K562 (cell line): ENCODE results near the gene SIRT2. TPM values are rescaled to one million over a fixed set of nuclear protein-coding genes. Genes with fewer than 3 reads are reported as not detected.

Experiments used
- ATAC-seq: fragments of 200-7000 bp; cut with Tn5 transposase; 3 replicates; pipeline ENCODE4 v1.9.1; 2020; ENCODE audit warnings: moderate library complexity
- Bru-seq: library from RNA; stranded (reverse); fragments of 400-500 nt; gene quantifications from one replicate; lab custom pipeline; 2021; lab: Mats Ljungman, UMichigan
- BruChase-seq, 2 experiments: library from RNA; stranded (reverse); fragments of 400-500 nt; gene quantifications; one replicate each; lab custom pipeline; 2021; lab: Mats Ljungman, UMichigan
- BruUV-seq: library from RNA; stranded (reverse); fragments of 400-500 nt; replicated peaks from 2 replicates; lab custom pipeline; 2021; lab: Mats Ljungman, UMichigan
- CTCF ChIA-PET: fragments of 300-600 bp; formaldehyde crosslinking; extraction: SDS; loops from one replicate; lab custom pipeline; 2021; ENCODE audit warnings: low intra/inter-chr PET ratio; lab: Yijun Ruan, JAX
- POLR2A ChIA-PET: fragments of 300-600, 350-650 bp; sonication (Branson Sonifier 250); formaldehyde crosslinking; extraction: SDS; loops from one replicate; lab custom pipeline; 2021; ENCODE audit warnings: antibody characterized with exemption, inconsistent platforms; lab: Yijun Ruan, JAX
- DNase-seq, 4 experiments: peaks; one replicate each; pipeline versions ENCODE4 v3.0.0 to v3.0.0-alpha.2; 2011 to 2018; ENCODE audit warnings: low spot score in 3 of 4, mixed read lengths in 3 of 4; ENCODE audit errors: extremely low read depth in 1 of 4
- FAIRE-seq: peaks from 2 replicates; lab custom pipeline; 2011; peaks lifted over from hg19 to GRCh38; lab: Jason Lieb, UNC
- H2AFZ ChIP-seq: 2 replicates; pipeline ENCODE4 v1.6.0; 2011; ENCODE audit warnings: low read depth, low read length, control low read depth, inconsistent platforms
- H3K27ac ChIP-seq: fragments of 200-600 bp; 3 replicates; pipeline ENCODE4 v1.8.0; 2011; ENCODE audit warnings: low read depth, mild to moderate bottlenecking, control low read depth, inconsistent platforms, low read length, moderate library complexity, mixed read lengths; ENCODE audit errors: extremely low read depth
- H3K27me3 ChIP-seq, 2 experiments: fragments of 300-600 bp in 1 of 2; 2 replicates in 1 of 2; 3 replicates in 1 of 2; pipeline versions ENCODE4 v1.6.0 to v1.8.0; 2011; ENCODE audit warnings: inconsistent platforms in 2 of 2, low read length in 2 of 2, mild to moderate bottlenecking in 1 of 2, mixed read lengths in 1 of 2, moderate library complexity in 1 of 2; ENCODE audit not compliant: control insufficient read depth in 2 of 2, insufficient read depth in 2 of 2
- H3K36me3 ChIP-seq: fragments of 300-600 bp; 3 replicates; pipeline ENCODE4 v1.8.0; 2011; ENCODE audit warnings: mild to moderate bottlenecking, low read length, inconsistent platforms; ENCODE audit not compliant: control insufficient read depth, insufficient read depth
- H3K4me1 ChIP-seq, 2 experiments: fragments of 200-600 bp in 1 of 2; replicated peaks in 1 of 2; 2 replicates in 1 of 2; 3 replicates in 1 of 2; pipeline versions ENCODE4 v1.5.1 to v1.8.0; 2011; ENCODE audit warnings: inconsistent platforms in 2 of 2, low read length in 2 of 2, mild to moderate bottlenecking in 1 of 2, mixed read lengths in 1 of 2, moderate library complexity in 1 of 2; ENCODE audit not compliant: control insufficient read depth in 2 of 2, insufficient read depth in 2 of 2
- H3K4me2 ChIP-seq: 2 replicates; pipeline ENCODE4 v1.6.1; 2011; ENCODE audit warnings: low read length, control low read depth, inconsistent platforms, mixed read lengths; ENCODE audit not compliant: insufficient read depth
- H3K4me3 ChIP-seq: fragments of 200-600 bp; sonication (generic), shearing (Covaris generic); 2 replicates; pipeline ENCODE4 v1.5.1; 2016; ENCODE audit warnings: control low read depth, inconsistent platforms
- H3K79me2 ChIP-seq: fragments of 200-600 bp; 3 replicates; pipeline ENCODE4 v1.8.0; 2011; ENCODE audit warnings: low read length, inconsistent platforms; ENCODE audit not compliant: control insufficient read depth, insufficient read depth
- H3K9ac ChIP-seq, 2 experiments: 2 replicates each; pipeline versions ENCODE4 v1.6.0 to v1.6.1; 2011; ENCODE audit warnings: low read depth in 2 of 2, low read length in 2 of 2, control low read depth in 1 of 2, inconsistent platforms in 1 of 2, mild to moderate bottlenecking in 1 of 2, mixed read lengths in 1 of 2; ENCODE audit not compliant: insufficient read depth in 1 of 2
- H3K9me1 ChIP-seq: one replicate; pipeline ENCODE4 v1.6.0; 2011; ENCODE audit warnings: inconsistent platforms, mild to moderate bottlenecking, low read length, moderate library complexity; ENCODE audit not compliant: control insufficient read depth, insufficient read depth
- H3K9me3 ChIP-seq: replicated peaks from 2 replicates; pipeline ENCODE4 v1.5.1; 2011; ENCODE audit warnings: low read depth, low read length, inconsistent platforms; ENCODE audit not compliant: control insufficient read depth, insufficient read depth
- H4K20me1 ChIP-seq: replicated peaks from 2 replicates; pipeline ENCODE4 v1.6.1; 2011; ENCODE audit warnings: low read length, inconsistent platforms, mixed read lengths; ENCODE audit not compliant: control insufficient read depth, insufficient read depth
- ARNT ChIP-seq, 2 experiments: fragments of 450-650 bp; IDR thresholded peaks; 2 replicates each; pipeline ENCODE4 v1.6.1; 2016; ENCODE audit warnings: mild to moderate bottlenecking in 1 of 2
- ELF4 ChIP-seq: fragments of 450-650 bp; formaldehyde crosslinking; IDR thresholded peaks from 2 replicates; pipeline ENCODE4 v1.4.0; 2022; ENCODE audit warnings: missing genetic modification characterization
- HMG20A ChIP-seq: fragments of 450-650 bp; formaldehyde crosslinking; conservative IDR thresholded peaks from 2 replicates; pipeline ENCODE4 v1.4.0; 2020; ENCODE audit warnings: mild to moderate bottlenecking, mixed read lengths
- HMGXB4 ChIP-seq: sonication (generic); formaldehyde crosslinking; IDR thresholded peaks from 2 replicates; pipeline ENCODE4 v1.8.1; 2023; ENCODE audit warnings: mild to moderate bottlenecking, missing genetic modification reagents
- MYBL2 ChIP-seq, 2 experiments: fragments of 450-650 bp in 1 of 2; sonication (generic) in 1 of 2; formaldehyde crosslinking in 1 of 2; IDR thresholded peaks; 2 replicates each; pipeline versions ENCODE4 v1.6.1 to v1.8.1; 2017 to 2022; ENCODE audit warnings: borderline replicate concordance in 1 of 2, inconsistent platforms in 1 of 2, low read depth in 1 of 2, mild to moderate bottlenecking in 1 of 2, missing genetic modification reagents in 1 of 2, moderate library complexity in 1 of 2
- PRMT5 ChIP-seq: sonication (generic); formaldehyde crosslinking; IDR thresholded peaks from 2 replicates; pipeline ENCODE4 v1.5.0; 2020; ENCODE audit warnings: missing genetic modification reagents
- THRB ChIP-seq: fragments of 450-650 bp; formaldehyde crosslinking; conservative IDR thresholded peaks from 2 replicates; pipeline ENCODE4 v1.4.0; 2022; ENCODE audit warnings: mild to moderate bottlenecking, missing genetic modification characterization
- XRCC3 ChIP-seq: fragments of 450-650 bp; IDR thresholded peaks from 2 replicates; pipeline ENCODE4 v1.6.1; 2017; ENCODE audit warnings: mild to moderate bottlenecking, moderate library complexity
- ZFX ChIP-seq: sonication (generic); formaldehyde crosslinking; IDR thresholded peaks from 2 replicates; pipeline ENCODE4 v1.8.0; 2022; ENCODE audit warnings: mild to moderate bottlenecking, missing genetic modification reagents, moderate library complexity
- ZNF282 ChIP-seq: sonication (generic); formaldehyde crosslinking; IDR thresholded peaks from 2 replicates; pipeline ENCODE4 v1.8.1; 2023; ENCODE audit warnings: missing genetic modification reagents
- WGBS: fragments of 100-300 bp; shearing (Covaris generic); methylation state at CpG from one replicate; pipeline ENCODE4 v1.1.6; 2016; ENCODE audit warnings: low coverage, mixed read lengths; ENCODE audit not compliant: insufficient coverage; ENCODE audit errors: missing lambda C conversion rate; 5-methylcytosine and 5-hydroxymethylcytosine counted together
- in situ Hi-C: fragments of 300-500 bp; cut with MboI; formaldehyde crosslinking; loops from 4 replicates; pipeline ENCODE4 v1.15.0; 2018; ENCODE audit warnings: inconsistent platforms, mixed read lengths
- intact Hi-C: fragments of 100-400 bp; cut with micrococcal nuclease; formaldehyde crosslinking; loops from 2 replicates; pipeline ENCODE4 v1.14.2; 2022
- long read RNA-seq, 3 experiments: library from polyadenylated mRNA in 2 of 3; library from RNA in 1 of 3; unstranded in 2 of 3; stranded (forward) in 1 of 3; transcript quantifications; one replicate each; pipeline ENCODE4 v2.0.0, GENCODE V29; 2019 to 2022
- polyA minus RNA-seq, 3 experiments: library from RNA; depleted of rRNA, polyadenylated mRNA; stranded (reverse); fragments of >200 nt; gene quantifications; 2 replicates each; pipeline ENCODE4 v1.2.3, GENCODE V29; 2011
- polyA plus RNA-seq, 8 experiments: library from polyadenylated mRNA; depleted of rRNA in 4 of 8; stranded (reverse) in 5 of 8; unstranded in 3 of 8; fragments of >200 nt; fragmentation: Nextera tagmentation in 2 of 8; fragmentation: Illumina TruSeq in 1 of 8; extraction: Ambion mirVana in 2 of 8; extraction: Trizol in 1 of 8; gene quantifications; 2 replicates each; pipeline versions ENCODE4 v1.2.1 to v1.2.3, GENCODE V29; 2011 to 2014; ENCODE audit warnings: inconsistent platforms in 1 of 8, missing spikeins in 1 of 8
- total RNA-seq, 7 experiments: library from RNA; depleted of rRNA in 6 of 7; stranded (reverse); fragments of >200 nt in 6 of 7; fragmentation: Illumina TruSeq in 2 of 7; extraction: Trizol in 2 of 7; gene quantifications; 2 replicates each; pipeline versions ENCODE4 v1.2.1 to v1.2.3, GENCODE V29; 2011 to 2021; ENCODE audit warnings: low replicate concordance in 1 of 7
- TF ChIP-seq, protein P1 (sequence below): fragments of 250-450 bp; sonication (Bioruptor Pico); IDR thresholded peaks from 2 replicates; pipeline ENCODE4 v1.8.0; 2022; ENCODE audit warnings: moderate library complexity, mild to moderate bottlenecking, inconsistent platforms

SIRT2 gene
- 51.5 and 89.0 TPM in 2 replicates for total RNA-seq (2011; cell fraction: chromatin; rRNA removed; ENCODE audit: low replicate concordance)
- total RNA-seq (2011; cell fraction: nucleolus; rRNA removed): 47.7 and 48.2 TPM in 2 replicates
- 57.0 and 77.0 TPM in 2 replicates for total RNA-seq (2011; cell fraction: nucleoplasm; rRNA removed)
- total RNA-seq (2014; rRNA removed): 24.0 and 31.6 TPM in 2 replicates
- 12.6 and 14.4 TPM in 2 replicates for total RNA-seq (2014; rRNA removed; fragmentation: Illumina TruSeq; extraction: Trizol)
- total RNA-seq (2015; rRNA removed; fragmentation: Illumina TruSeq; extraction: Trizol): 21.6 and 21.7 TPM in 2 replicates
- total RNA-seq (2021): 25.3 and 26.0 TPM in 2 replicates
- 22.9 and 39.8 TPM in 2 replicates for polyA plus RNA-seq (2011; rRNA removed)
- polyA plus RNA-seq (2011; cell fraction: cytosol; rRNA removed): 33.3 and 43.6 TPM in 2 replicates
- 46.8 and 54.3 TPM in 2 replicates for polyA plus RNA-seq (2011; cell fraction: nucleus; rRNA removed)
- 29.5 and 74.2 TPM in 2 replicates for polyA plus RNA-seq (2012)
- 32.6 and 35.2 TPM in 2 replicates for polyA plus RNA-seq (2014; fragmentation: Illumina TruSeq; extraction: Trizol)
- 1 to 10 TPM; 2.3 to 7.1 TPM for polyA plus RNA-seq (2014; fragmentation: Nextera tagmentation; extraction: Ambion mirVana)
- polyA plus RNA-seq (2014; rRNA removed): 23.5 and 24.6 TPM in 2 replicates
- 12.1 and 15.4 TPM in 2 replicates for polyA minus RNA-seq (2011; rRNA and poly(A)+ RNA removed)
- 11.6 and 18.3 TPM in 2 replicates for polyA minus RNA-seq (2011; cell fraction: cytosol; rRNA and poly(A)+ RNA removed)
- 9.6 and 15.1 TPM in 2 replicates for polyA minus RNA-seq (2011; cell fraction: nucleus; rRNA and poly(A)+ RNA removed)
- percentile 58 among the genes with signal in this experiment for Bru-seq, nascent RNA
- percentile 58 among the genes with signal in this experiment for BruChase-seq, experiment 1, labeled RNA remaining after a 2-hour chase
- BruChase-seq, experiment 2, labeled RNA remaining after a 6-hour chase: percentile 70 among the genes with signal in this experiment
- long read RNA-seq, experiment 1, transcript SIRT2-201 (16 exons, 2,070 nt): minor isoform, 14 of 87 reads
- long read RNA-seq, experiment 1, transcript SIRT2-204 (15 exons, 2,062 nt): major isoform, 27 of 87 reads
- long read RNA-seq, experiment 1, partial matches to known transcripts: 3 of 87 reads
- long read RNA-seq, experiment 1, other reads (novel, unspliced or antisense): 39 of 87 reads
- long read RNA-seq, experiment 2, transcript SIRT2-204 (15 exons, 2,062 nt): major isoform, 20 of 43 reads
- long read RNA-seq, experiment 2, transcript SIRT2-201 (16 exons, 2,070 nt): minor isoform, 9 of 43 reads
- long read RNA-seq, experiment 2, partial matches to known transcripts: 3 of 43 reads
- long read RNA-seq, experiment 2, other reads (novel, unspliced or antisense): 11 of 43 reads
- long read RNA-seq, experiment 3, transcript SIRT2-204 (15 exons, 2,062 nt): major isoform, 26 of 37 reads
- long read RNA-seq, experiment 3, partial matches to known transcripts: 2 of 37 reads
- long read RNA-seq, experiment 3, other reads (novel, unspliced or antisense): 7 of 37 reads

DNA sequence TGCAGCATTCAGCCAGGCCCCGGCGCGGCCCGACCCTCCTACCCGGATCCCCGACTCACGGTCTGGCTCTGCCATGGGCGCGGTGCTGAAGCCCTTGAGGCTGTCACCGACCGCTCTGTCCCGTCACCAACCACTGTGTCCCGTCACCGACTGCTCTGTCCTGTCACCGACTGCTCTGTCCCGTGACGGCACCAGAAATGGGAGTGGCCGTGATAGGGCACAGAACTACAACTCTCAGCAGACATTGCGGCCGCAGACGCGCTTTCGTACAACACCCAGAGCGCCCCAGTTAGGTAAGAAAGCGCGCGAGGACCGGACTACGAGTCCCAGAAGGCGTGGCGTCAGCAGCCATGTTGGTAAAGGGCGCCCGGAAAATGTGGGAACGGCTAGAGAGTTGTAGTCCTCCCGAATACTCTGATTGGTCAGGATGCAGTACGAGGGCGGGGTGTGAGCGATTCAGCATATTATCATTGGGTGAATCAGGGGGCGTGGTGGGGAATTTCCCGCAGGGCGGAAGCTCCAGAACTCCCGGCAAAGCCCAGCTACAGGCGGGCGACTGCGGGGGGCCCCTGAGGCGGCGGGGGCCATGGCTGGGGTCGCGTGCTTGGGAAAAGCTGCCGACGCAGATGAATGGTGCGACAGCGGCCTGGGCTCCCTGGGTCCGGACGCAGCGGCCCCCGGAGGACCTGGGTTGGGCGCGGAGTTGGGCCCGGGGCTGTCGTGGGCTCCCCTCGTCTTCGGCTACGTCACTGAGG is at the start of gene SIRT2, which contains the start of gene NFKBIB:
Gene SIRT2 (minus strand): TSS at position 172 of the 755 bp plus-strand sequence. CDS start 97 bp downstream, at position 75.
Gene NFKBIB (plus strand): TSS at position 523 of the 755 bp plus-strand sequence. CDS start 64 bp downstream, at position 587.
- peak within 1 kb of the TSS; percentile 92 for H3K4me2 ChIP-seq
- peak; percentile 97 for ATAC-seq
- no peaks in the 10 kb centered on the region for H3K9me3 ChIP-seq
- H3K27ac ChIP-seq: peak within 1 kb of the TSS; percentile 82
- H4K20me1 ChIP-seq: no peaks in the 10 kb centered on the region
- CTCF ChIA-PET: interaction anchor here (0.6 kb wide), 1 partner anchor 170 kb away, joined by 3 read pairs; no protein-coding TSS in a partner anchor
- peak; percentile 99 for FAIRE-seq
- H3K4me1 ChIP-seq: peaks cover 11 to 28% of the 10 kb centered on the region in 2 experiments
- H3K9me1 ChIP-seq: no peaks in the 10 kb centered on the region
- intact Hi-C loops: loop anchor here (1.0 kb wide), 1 partner anchor 31 kb away; the partner anchor contains the start of genes MRPS12 and SARS2
- H3K27me3 ChIP-seq: no peaks in the 10 kb centered on the region
- POLR2A ChIA-PET: interaction anchor here (0.6 to 1.5 kb wide), 9 partner anchors 9 to 356 kb away, joined by 3 to 8 read pairs (median 4); no protein-coding TSS in a partner anchor
- H2AFZ ChIP-seq: peak within 1 kb of the TSS; percentile 87
- H3K79me2 ChIP-seq: peaks cover 30% of the 10 kb centered on the region
- peak within 1 kb of the TSS; percentile 85 to 96 for H3K9ac ChIP-seq
- peaks cover 6% of the 10 kb centered on the region; the same call in 1 of the 3 replicates for H3K36me3 ChIP-seq
- peak within 1 kb of the TSS; percentile 85 for H3K4me3 ChIP-seq
- in situ Hi-C loops: no loop called here
- BruUV-seq: no TSS peak
- peak; percentile 97 to 100 (median 98) for DNase-seq
- under 1% methylated on average over 63 of the region's 64 CpGs for WGBS
- TF ChIP-seq ARNT (IDR thresholded peaks at IDR 0.05): 0 out of 4 replicates have a peak, but pooled peaks of 1 of the 2 experiments have one; percentile 26
- no peak for TF ChIP-seq ELF4 (CRISPR knock-in tag)
- no peak for TF ChIP-seq HMGXB4 (CRISPR knock-in tag)
- no peak for TF ChIP-seq MYBL2 (IDR thresholded peaks at IDR 0.05; ENCODE audit: low read depth)
- no peak for TF ChIP-seq MYBL2 (CRISPR knock-in tag; IDR thresholded peaks at IDR 0.05; ENCODE audit: borderline replicate concordance)
- TF ChIP-seq THRB (CRISPR knock-in tag): 0 out of 2 replicates have a peak, but pooled peaks have one; percentile 27
- no peak for TF ChIP-seq PRMT5 (CRISPR knock-in tag)
- TF ChIP-seq, protein P1, sequence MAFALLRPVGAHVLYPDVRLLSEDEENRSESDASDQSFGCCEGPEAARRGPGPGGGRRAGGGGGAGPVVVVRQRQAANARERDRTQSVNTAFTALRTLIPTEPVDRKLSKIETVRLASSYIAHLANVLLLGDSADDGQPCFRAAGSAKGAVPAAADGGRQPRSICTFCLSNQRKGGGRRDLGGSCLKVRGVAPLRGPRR (CRISPR knock-in tag): no peak
- TF ChIP-seq HMG20A: no peak
- TF ChIP-seq ZFX: peak; percentile 81
- TF ChIP-seq XRCC3: no peak
- TF ChIP-seq ZNF282 (CRISPR knock-in tag): no peak
